K562 (cell line): Measurements from ENCODE around the gene ZNF628. TPM values are rescaled to one million over a fixed set of nuclear protein-coding genes. Genes with fewer than 3 reads are reported as not detected.

Source experiments
- ARNT ChIP-seq, 2 experiments: fragments of 450-650 bp; IDR thresholded peaks; 2 replicates each; pipeline ENCODE4 v1.6.1; 2016; ENCODE audit warnings: mild to moderate bottlenecking in 1 of 2
- CHCHD3 ChIP-seq: fragments of 250-450 bp; sonication (Bioruptor Pico); IDR thresholded peaks from 2 replicates; pipeline ENCODE4 v2.1.2; 2022; ENCODE audit warnings: mild to moderate bottlenecking
- CREBBP ChIP-seq: IDR thresholded peaks from one replicate; pipeline ENCODE4 v1.6.1; 2012; ENCODE audit warnings: low read depth, mild to moderate bottlenecking, control low read depth, inconsistent platforms, low read length
- ETV6 ChIP-seq, 3 experiments: fragments of 150-350 bp in 1 of 3; sonication (generic) in 1 of 3; formaldehyde crosslinking in 1 of 3; IDR thresholded peaks; 2 replicates each; pipeline versions ENCODE4 v1.6.1 to v1.8.0; 2014 to 2022; ENCODE audit warnings: borderline replicate concordance in 2 of 3, low read depth in 2 of 3, antibody characterized with exemption in 1 of 3, low read length in 1 of 3, mild to moderate bottlenecking in 1 of 3, missing genetic modification reagents in 1 of 3
- GATAD2A ChIP-seq: fragments of 450-650 bp; IDR thresholded peaks from 2 replicates; pipeline ENCODE4 v1.6.1; 2017
- GTF2A2 ChIP-seq: IDR thresholded peaks from 2 replicates; pipeline ENCODE4 v1.6.1; 2016; ENCODE audit warnings: mild to moderate bottlenecking, missing genetic modification characterization, missing compliant biosample characterization
- HDAC8 ChIP-seq: fragments of 450-650 bp; IDR thresholded peaks from 2 replicates; pipeline ENCODE4 v1.6.1; 2016; ENCODE audit warnings: mild to moderate bottlenecking, missing genetic modification characterization, moderate library complexity, missing compliant biosample characterization
- HLTF ChIP-seq: fragments of 450-650 bp; IDR thresholded peaks from 2 replicates; pipeline ENCODE4 v1.6.1; 2016
- ID3 ChIP-seq, 2 experiments: fragments of 250-450 bp in 1 of 2; fragments of 450-650 bp in 1 of 2; sonication (Bioruptor Pico) in 1 of 2; IDR thresholded peaks; 2 replicates each; pipeline versions ENCODE4 v1.6.1 to v1.8.0; 2016 to 2021; ENCODE audit warnings: mild to moderate bottlenecking in 2 of 2, moderate library complexity in 2 of 2, missing compliant biosample characterization in 1 of 2, missing genetic modification characterization in 1 of 2
- IRF2 ChIP-seq: sonication (generic); formaldehyde crosslinking; IDR thresholded peaks from 2 replicates; pipeline ENCODE4 v1.8.1; 2022; ENCODE audit warnings: mild to moderate bottlenecking, missing genetic modification reagents
- MCM3 ChIP-seq: fragments of 450-650 bp; IDR thresholded peaks from 2 replicates; pipeline ENCODE4 v1.6.1; 2016
- MCM7 ChIP-seq, 2 experiments: fragments of 450-650 bp; IDR thresholded peaks; 2 replicates each; pipeline ENCODE4 v1.6.1; 2016 to 2018
- NR1H2 ChIP-seq: sonication (generic); formaldehyde crosslinking; IDR thresholded peaks from 2 replicates; pipeline ENCODE4 v1.4.0; 2020; ENCODE audit warnings: mild to moderate bottlenecking, missing genetic modification reagents
- NR2C2 ChIP-seq, 2 experiments: fragments of 200-800 bp in 1 of 2; sonication (Bioruptor generic) in 1 of 2; sonication (generic) in 1 of 2; formaldehyde crosslinking in 1 of 2; IDR thresholded peaks; 2 replicates each; pipeline versions ENCODE4 v1.6.1 to v1.8.0; 2016 to 2022; ENCODE audit warnings: mild to moderate bottlenecking in 1 of 2, missing compliant biosample characterization in 1 of 2, missing genetic modification characterization in 1 of 2, missing genetic modification reagents in 1 of 2
- PHF21A ChIP-seq: fragments of 450-650 bp; IDR thresholded peaks from 2 replicates; pipeline ENCODE4 v1.6.1; 2017; ENCODE audit warnings: low read depth, borderline replicate concordance
- RBM34 ChIP-seq: fragments of 200-400 bp; formaldehyde crosslinking; IDR thresholded peaks from 2 replicates; pipeline ENCODE4 v1.6.1; 2018; ENCODE audit warnings: low read length, borderline replicate concordance; ENCODE audit not compliant: insufficient read depth
- RFX1 ChIP-seq: fragments of 450-650 bp; IDR thresholded peaks from 2 replicates; pipeline ENCODE4 v1.6.1; 2016; ENCODE audit warnings: mild to moderate bottlenecking, moderate library complexity
- SRSF9 ChIP-seq: fragments of 200-400 bp; formaldehyde crosslinking; IDR thresholded peaks from 2 replicates; pipeline ENCODE4 v1.6.1; 2017; ENCODE audit warnings: low read depth, low read length, borderline replicate concordance
- TEAD2 ChIP-seq: fragments of 450-650 bp; IDR thresholded peaks from 2 replicates; pipeline ENCODE4 v1.6.1; 2016; ENCODE audit warnings: missing genetic modification characterization, control low read depth, missing compliant biosample characterization
- TFAM ChIP-seq: fragments of 250-450 bp; sonication (Bioruptor Pico); conservative IDR thresholded peaks from 2 replicates; pipeline ENCODE4 v1.5.0; 2021; ENCODE audit warnings: mild to moderate bottlenecking, moderate library complexity
- TGIF2 ChIP-seq: sonication (generic); formaldehyde crosslinking; IDR thresholded peaks from 2 replicates; pipeline ENCODE4 v1.8.1; 2022; ENCODE audit warnings: mild to moderate bottlenecking, missing genetic modification reagents, moderate library complexity
- ZBTB11 ChIP-seq, 3 experiments: fragments of 200-800 bp in 1 of 3; fragments of 250-450 bp in 1 of 3; fragments of 450-650 bp in 1 of 3; sonication (Bioruptor Pico) in 1 of 3; sonication (Bioruptor generic) in 1 of 3; formaldehyde crosslinking in 1 of 3; IDR thresholded peaks; 2 replicates each; pipeline versions ENCODE4 v1.6.1 to v1.8.0; 2016 to 2022; ENCODE audit warnings: mild to moderate bottlenecking in 2 of 3, missing genetic modification characterization in 2 of 3, missing compliant biosample characterization in 1 of 3, moderate library complexity in 1 of 3
- ZFP36 ChIP-seq: fragments of 150-350 bp; IDR thresholded peaks from 2 replicates; pipeline ENCODE4 v1.6.1; 2018; ENCODE audit warnings: low read length, low read depth; ENCODE audit not compliant: partially characterized antibody
- ZFPM2 ChIP-seq: fragments of 250-450 bp; sonication (Bioruptor Pico); IDR thresholded peaks from 2 replicates; pipeline ENCODE4 v1.5.1; 2022; ENCODE audit warnings: mild to moderate bottlenecking
- ZNF586 ChIP-seq: fragments of 450-650 bp; formaldehyde crosslinking; conservative IDR thresholded peaks from 2 replicates; pipeline ENCODE4 v1.4.0; 2020; ENCODE audit warnings: mild to moderate bottlenecking, moderate library complexity
- polyA plus RNA-seq, 8 experiments: library from polyadenylated mRNA; depleted of rRNA in 4 of 8; stranded (reverse) in 5 of 8; unstranded in 3 of 8; fragments of >200 nt; fragmentation: Nextera tagmentation in 2 of 8; fragmentation: Illumina TruSeq in 1 of 8; extraction: Ambion mirVana in 2 of 8; extraction: Trizol in 1 of 8; gene quantifications; 2 replicates each; pipeline versions ENCODE4 v1.2.1 to v1.2.3, GENCODE V29; 2011 to 2014; ENCODE audit warnings: inconsistent platforms in 1 of 8, missing spikeins in 1 of 8
- total RNA-seq, 7 experiments: library from RNA; depleted of rRNA in 6 of 7; stranded (reverse); fragments of >200 nt in 6 of 7; fragmentation: Illumina TruSeq in 2 of 7; extraction: Trizol in 2 of 7; gene quantifications; 2 replicates each; pipeline versions ENCODE4 v1.2.1 to v1.2.3, GENCODE V29; 2011 to 2021; ENCODE audit warnings: low replicate concordance in 1 of 7

Gene ZNF628
- total and polyA plus RNA-seq, 9 of the 15 experiments (the other 6 are each of a cell fraction or from before 2014, with no cell fraction given): 0.13 to 13.6 (median 2.2) TPM; not detected in 3

GRCh38 chr19:55476100-55476775 is at the start of gene ZNF628 (continued):
- peak; percentile 1 to 33; a peak in 1 of 4 replicates for TF ChIP-seq ARNT (IDR thresholded peaks at IDR 0.05)
- no peak for TF ChIP-seq CREBBP
- no peak for TF ChIP-seq ZFP36
- TF ChIP-seq TEAD2 (tag): no peak
- TF ChIP-seq MCM7 (IDR thresholded peaks at IDR 0.05): no peak
- TF ChIP-seq ZBTB11 (CRISPR knock-in tag; IDR thresholded peaks at IDR 0.05): peak in 1 of 3 experiments; percentile 40; a peak in 2 of 6 replicates
- no peak for TF ChIP-seq MCM3
- TF ChIP-seq CHCHD3 (CRISPR knock-in tag): no peak
- TF ChIP-seq RFX1: no peak
- peak; percentile 41; the same call in 1 of the 2 replicates for TF ChIP-seq HLTF
- no peak for TF ChIP-seq ETV6 (IDR thresholded peaks at IDR 0.05; ENCODE audit: borderline replicate concordance in 1 of 2, low read depth in 2 of 2, low read length in 1 of 2)
- TF ChIP-seq ETV6 (CRISPR knock-in tag; IDR thresholded peaks at IDR 0.05; ENCODE audit: borderline replicate concordance): peak; percentile 68; the same call in 1 of the 2 replicates
- TF ChIP-seq SRSF9: no peak
- TF ChIP-seq ZFPM2 (CRISPR knock-in tag): no peak
- 0 out of 2 replicates have a peak, but pooled peaks have one; percentile 50 for TF ChIP-seq NR2C2 (CRISPR knock-in tag; IDR thresholded peaks at IDR 0.05)
- peak; percentile 74 for TF ChIP-seq NR2C2 (tag; IDR thresholded peaks at IDR 0.05)
- no peak for TF ChIP-seq TFAM (CRISPR knock-in tag)
- TF ChIP-seq NR1H2 (CRISPR knock-in tag): no peak
- TF ChIP-seq GATAD2A: peak; percentile 29; the same call in 1 of the 2 replicates
- no peak for TF ChIP-seq ID3 (CRISPR knock-in tag; IDR thresholded peaks at IDR 0.05)
- peak; percentile 94 for TF ChIP-seq ID3 (tag; IDR thresholded peaks at IDR 0.05)
- TF ChIP-seq TGIF2: no peak
- TF ChIP-seq RBM34: no peak
- no peak for TF ChIP-seq GTF2A2
- TF ChIP-seq IRF2 (CRISPR knock-in tag): no peak
- TF ChIP-seq ZNF586 (CRISPR knock-in tag): no peak
- no peak for TF ChIP-seq PHF21A
- no peak; the same call in 1 of the 2 replicates for TF ChIP-seq HDAC8 (tag)
